ENCODE results near the gene TAS2R19.

TAS2R19 gene

GRCh38 chr12:10989107-10989506 is 33.3 kb downstream of the TAS2R19 start:
- DNase-seq (ENCODE audit: low spot score), result no peak

GRCh38 chr12:10986812-10987211 is 35.6 kb downstream of the TAS2R19 start, which contains the start of gene TAS2R50:
TAS2R50 (minus strand) TSS chr12:10986912; CDS start chr12:10986860, 52 bp downstream.
- no peak for DNase-seq (ENCODE audit: low spot score)

DNA sequence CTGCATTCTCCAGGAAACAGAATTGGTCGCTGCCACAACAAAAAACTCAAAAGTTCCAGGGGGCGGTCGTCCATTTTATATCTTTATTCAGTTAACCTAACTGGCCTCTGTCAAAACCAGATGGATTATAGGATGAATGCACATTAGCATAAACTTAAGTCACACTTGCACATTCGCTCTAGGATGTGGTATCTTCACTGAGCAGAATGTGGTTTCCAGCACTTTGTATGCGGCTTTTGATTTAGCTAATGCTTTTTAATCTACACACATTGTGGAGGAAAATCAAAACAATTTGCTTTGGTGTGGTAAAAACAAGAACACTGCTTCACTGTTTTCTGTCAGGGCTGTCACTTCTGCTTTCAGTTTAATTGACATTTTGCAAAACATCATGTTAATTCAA is 40.2 kb downstream of the TAS2R19 start:
- no peak for DNase-seq (ENCODE audit: low spot score)

DNA sequence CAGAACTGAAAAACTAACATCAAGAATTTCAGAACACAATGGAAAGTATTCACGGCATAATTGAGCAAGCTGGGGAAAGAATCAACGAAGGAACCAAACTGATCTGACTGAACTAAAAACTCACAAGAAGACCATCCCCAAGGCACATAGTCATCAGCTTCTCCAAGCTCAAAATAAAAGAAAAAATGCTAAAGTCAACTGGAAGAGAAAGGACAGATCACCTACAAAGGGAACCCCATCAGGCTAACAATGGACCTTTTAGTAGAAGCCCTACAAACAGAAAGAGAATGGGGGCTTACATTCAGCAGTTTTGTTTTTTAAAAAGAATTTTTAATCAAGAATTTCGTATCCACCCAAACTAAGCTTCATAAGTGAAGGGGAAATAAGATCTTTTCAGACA is 47.5 kb downstream of the TAS2R19 start:
- DNase-seq (ENCODE audit: low spot score), result no peak
